Astrocyte (in vitro differentiated cells and primary cell): ENCODE data around the gene PFN4. TPM values are rescaled to one million over a fixed set of nuclear protein-coding genes. Genes with fewer than 3 reads are reported as not detected.

Source experiments
- DNase-seq: peaks from one replicate; pipeline ENCODE4 v3.0.0-alpha.2; 2010; ENCODE audit warnings: low read depth
- FAIRE-seq: peaks from 2 replicates; lab custom pipeline; 2011; peaks lifted over from hg19 to GRCh38; lab: Jason Lieb, UNC
- H2AFZ ChIP-seq: 2 replicates; pipeline ENCODE4 v1.6.0; 2012; ENCODE audit warnings: low read depth, low read length, inconsistent platforms
- H3K27ac ChIP-seq: 2 replicates; pipeline ENCODE4 v1.5.1; 2011; ENCODE audit warnings: low read depth, low read length, inconsistent platforms
- H3K27me3 ChIP-seq: 2 replicates; pipeline ENCODE4 v1.6.0; 2011; ENCODE audit warnings: low read length, inconsistent platforms; ENCODE audit not compliant: insufficient read depth
- H3K36me3 ChIP-seq: 2 replicates; pipeline ENCODE4 v1.5.1; 2011; ENCODE audit warnings: low read length, inconsistent platforms; ENCODE audit not compliant: insufficient read depth
- H3K4me1 ChIP-seq: 2 replicates; pipeline ENCODE4 v1.5.1; 2011; ENCODE audit warnings: low read length, inconsistent platforms; ENCODE audit not compliant: insufficient read depth
- H3K4me2 ChIP-seq: 2 replicates; pipeline ENCODE4 v1.6.0; 2012; ENCODE audit warnings: low read length, inconsistent platforms
- H3K4me3 ChIP-seq: 2 replicates; pipeline ENCODE4 v1.5.1; 2011; ENCODE audit warnings: low read depth, mild to moderate bottlenecking, low read length, inconsistent platforms; ENCODE audit not compliant: insufficient read depth
- H3K79me2 ChIP-seq: 2 replicates; pipeline ENCODE4 v1.6.0; 2012; ENCODE audit warnings: mild to moderate bottlenecking, low read length, inconsistent platforms; ENCODE audit not compliant: insufficient read depth
- H3K9ac ChIP-seq: 2 replicates; pipeline ENCODE4 v1.6.0; 2012; ENCODE audit warnings: mild to moderate bottlenecking, low read length, inconsistent platforms
- H3K9me3 ChIP-seq: 2 replicates; pipeline ENCODE4 v1.5.1; 2012; ENCODE audit warnings: low read depth, mild to moderate bottlenecking, low read length, inconsistent platforms; ENCODE audit not compliant: insufficient read depth
- H4K20me1 ChIP-seq: 2 replicates; pipeline ENCODE4 v1.6.0; 2012; ENCODE audit warnings: low read length, inconsistent platforms; ENCODE audit not compliant: insufficient read depth
- H3K27ac Mint-ChIP-seq: one replicate; pipeline ENCODE4 v1.8.0; 2021; ENCODE audit warnings: mild to moderate bottlenecking, mixed read lengths; ENCODE audit not compliant: unreplicated experiment
- H3K27me3 Mint-ChIP-seq: one replicate; pipeline ENCODE4 v1.8.0; 2021; ENCODE audit warnings: low read depth, mixed read lengths; ENCODE audit not compliant: unreplicated experiment
- H3K36me3 Mint-ChIP-seq: one replicate; pipeline ENCODE4 v1.8.0; 2021; ENCODE audit warnings: low read depth, mixed read lengths; ENCODE audit not compliant: unreplicated experiment
- H3K4me1 Mint-ChIP-seq: one replicate; pipeline ENCODE4 v1.8.0; 2021; ENCODE audit warnings: low read depth, mixed read lengths; ENCODE audit not compliant: unreplicated experiment
- H3K4me3 Mint-ChIP-seq: one replicate; pipeline ENCODE4 v1.8.0; 2021; ENCODE audit warnings: mild to moderate bottlenecking, moderate library complexity, mixed read lengths; ENCODE audit not compliant: unreplicated experiment
- H3K9me3 Mint-ChIP-seq: one replicate; pipeline ENCODE4 v1.8.0; 2021; ENCODE audit warnings: mild to moderate bottlenecking, mixed read lengths; ENCODE audit not compliant: unreplicated experiment
- EZH2 ChIP-seq: IDR thresholded peaks from 2 replicates; pipeline ENCODE4 v1.6.1; 2012; ENCODE audit warnings: mild to moderate bottlenecking, low read length, inconsistent platforms; ENCODE audit not compliant: insufficient read depth
- total RNA-seq: library from RNA; stranded (reverse); gene quantifications from 2 replicates; pipeline ENCODE4 v1.2.1, GENCODE V29; 2021
- TF ChIP-seq, protein P1 (sequence below): IDR thresholded peaks from 2 replicates; pipeline ENCODE4 v1.5.1; 2011; ENCODE audit warnings: low read depth, mild to moderate bottlenecking, inconsistent platforms, low read length, moderate library complexity; ENCODE audit not compliant: insufficient read depth

Gene PFN4
- total RNA-seq, 1 donor from 2014 or later: 0.64 TPM

GRCh38 chr2:24107336-24107735, 15.8 kb downstream of the PFN4 start:
- no peaks in the 10 kb centered on the region for H4K20me1 ChIP-seq
- no peak overlapping the region for H2AFZ ChIP-seq
- H3K79me2 ChIP-seq: no peaks in the 10 kb centered on the region
- Mint-ChIP-seq H3K4me3 (no peak overlapping the region), H3K27me3 (no peaks in the 10 kb centered on the region), H3K4me1 (peaks cover 12% of the 10 kb centered on the region), H3K36me3 (no peaks in the 10 kb centered on the region), H3K9me3 (peaks cover 18% of the 10 kb centered on the region), H3K27ac (no peak overlapping the region)
- no peaks in the 10 kb centered on the region for H3K27me3 ChIP-seq
- no peak overlapping the region for H3K9ac ChIP-seq
- H3K4me3 ChIP-seq: no peak overlapping the region
- TF ChIP-seq, protein P1, sequence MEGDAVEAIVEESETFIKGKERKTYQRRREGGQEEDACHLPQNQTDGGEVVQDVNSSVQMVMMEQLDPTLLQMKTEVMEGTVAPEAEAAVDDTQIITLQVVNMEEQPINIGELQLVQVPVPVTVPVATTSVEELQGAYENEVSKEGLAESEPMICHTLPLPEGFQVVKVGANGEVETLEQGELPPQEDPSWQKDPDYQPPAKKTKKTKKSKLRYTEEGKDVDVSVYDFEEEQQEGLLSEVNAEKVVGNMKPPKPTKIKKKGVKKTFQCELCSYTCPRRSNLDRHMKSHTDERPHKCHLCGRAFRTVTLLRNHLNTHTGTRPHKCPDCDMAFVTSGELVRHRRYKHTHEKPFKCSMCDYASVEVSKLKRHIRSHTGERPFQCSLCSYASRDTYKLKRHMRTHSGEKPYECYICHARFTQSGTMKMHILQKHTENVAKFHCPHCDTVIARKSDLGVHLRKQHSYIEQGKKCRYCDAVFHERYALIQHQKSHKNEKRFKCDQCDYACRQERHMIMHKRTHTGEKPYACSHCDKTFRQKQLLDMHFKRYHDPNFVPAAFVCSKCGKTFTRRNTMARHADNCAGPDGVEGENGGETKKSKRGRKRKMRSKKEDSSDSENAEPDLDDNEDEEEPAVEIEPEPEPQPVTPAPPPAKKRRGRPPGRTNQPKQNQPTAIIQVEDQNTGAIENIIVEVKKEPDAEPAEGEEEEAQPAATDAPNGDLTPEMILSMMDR: no peak
- no peak for TF ChIP-seq EZH2
- peaks cover 9% of the 10 kb centered on the region for H3K4me1 ChIP-seq
- H3K27ac ChIP-seq: no peak overlapping the region
- FAIRE-seq (no peak), DNase-seq (no peak)
- no peaks in the 10 kb centered on the region for H3K9me3 ChIP-seq
- no peak overlapping the region for H3K4me2 ChIP-seq
- no peaks in the 10 kb centered on the region for H3K36me3 ChIP-seq

DNA sequence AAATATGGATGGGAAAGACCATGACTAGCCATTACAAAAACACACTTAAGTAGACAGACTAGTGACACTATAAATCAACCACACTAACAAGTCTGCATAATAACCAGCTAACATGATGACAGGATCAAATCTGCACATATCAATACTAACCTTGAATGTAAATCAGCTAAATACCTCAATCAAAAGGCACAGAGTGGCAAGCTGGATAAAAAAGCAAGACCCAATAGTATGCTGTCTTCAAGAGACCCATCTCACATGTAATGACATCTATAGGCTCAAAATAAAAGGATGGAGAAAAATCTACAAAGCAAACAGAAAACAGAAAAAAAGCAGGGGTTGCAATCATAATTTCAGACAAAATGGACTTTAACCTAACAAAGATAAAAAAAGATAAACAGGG, 16.3 kb downstream of the PFN4 start:
- FAIRE-seq: no peak
- Histone ChIP-seq H3K4me1 (peaks cover 8% of the 10 kb centered on the region), H4K20me1 (no peaks in the 10 kb centered on the region), H3K79me2 (no peaks in the 10 kb centered on the region), H3K27me3 (no peaks in the 10 kb centered on the region), H2AFZ (no peak overlapping the region), H3K9me3 (no peaks in the 10 kb centered on the region), H3K4me2 (no peak overlapping the region), H3K36me3 (no peaks in the 10 kb centered on the region), H3K27ac (no peak overlapping the region), H3K9ac (no peak overlapping the region), H3K4me3 (no peak overlapping the region)
- DNase-seq: no peak
- no peak overlapping the region for H3K27ac Mint-ChIP-seq
- H3K27me3 Mint-ChIP-seq: no peaks in the 10 kb centered on the region
- peaks cover 17% of the 10 kb centered on the region for H3K9me3 Mint-ChIP-seq
- peaks cover 2% of the 10 kb centered on the region for H3K36me3 Mint-ChIP-seq
- H3K4me3 Mint-ChIP-seq: no peak overlapping the region
- peaks cover 11% of the 10 kb centered on the region for H3K4me1 Mint-ChIP-seq
- no peak for TF ChIP-seq EZH2
- TF ChIP-seq, protein P1: no peak

GRCh38 chr2:24105816-24106215, 17.3 kb downstream of the PFN4 start:
- no peak for TF ChIP-seq EZH2
- TF ChIP-seq, protein P1: no peak
- no peaks in the 10 kb centered on the region for H3K79me2 ChIP-seq
- no peaks in the 10 kb centered on the region for H3K36me3 ChIP-seq
- H3K4me3 ChIP-seq: no peak overlapping the region
- no peak overlapping the region for H3K4me2 ChIP-seq
- no peak overlapping the region for H3K9ac ChIP-seq
- DNase-seq (no peak), FAIRE-seq (no peak)
- Mint-ChIP-seq H3K36me3 (peaks cover 2% of the 10 kb centered on the region), H3K4me3 (no peak overlapping the region), H3K9me3 (peaks cover 14% of the 10 kb centered on the region), H3K27ac (no peak overlapping the region), H3K4me1 (peaks cover 1% of the 10 kb centered on the region), H3K27me3 (no peaks in the 10 kb centered on the region)
- no peak overlapping the region for H3K27ac ChIP-seq
- H2AFZ ChIP-seq: no peak overlapping the region
- no peaks in the 10 kb centered on the region for H3K9me3 ChIP-seq
- peaks cover under 1% of the 10 kb centered on the region for H3K4me1 ChIP-seq
- H4K20me1 ChIP-seq: no peaks in the 10 kb centered on the region
- H3K27me3 ChIP-seq: no peaks in the 10 kb centered on the region
